Osteoblast (primary cell): ENCODE measurements around the gene SRRD. TPM values are rescaled to one million over a fixed set of nuclear protein-coding genes. Genes with fewer than 3 reads are reported as not detected.

Source experiments
- DNase-seq: peaks from one replicate; pipeline ENCODE4 v3.0.0; 2011; ENCODE audit warnings: low spot score, mixed read lengths; ENCODE audit not compliant: insufficient read length; ENCODE audit errors: missing footprints
- H2AFZ ChIP-seq: 2 replicates; pipeline ENCODE4 v1.6.0; 2011; ENCODE audit warnings: mild to moderate bottlenecking, low read length
- H3K27ac ChIP-seq: 2 replicates; pipeline ENCODE4 v1.5.1; 2011; ENCODE audit warnings: mild to moderate bottlenecking, low read depth, low read length, moderate library complexity
- H3K27me3 ChIP-seq: 2 replicates; pipeline ENCODE4 v1.6.0; 2012; ENCODE audit warnings: mild to moderate bottlenecking, control low read depth, inconsistent platforms, low read length, moderate library complexity; ENCODE audit not compliant: insufficient read depth
- H3K36me3 ChIP-seq: 2 replicates; pipeline ENCODE4 v1.5.1; 2011; ENCODE audit warnings: mild to moderate bottlenecking, low read length, control low read depth, moderate library complexity; ENCODE audit not compliant: insufficient read depth
- H3K4me1 ChIP-seq: 2 replicates; pipeline ENCODE4 v1.5.1; 2011; ENCODE audit warnings: mild to moderate bottlenecking, low read length, control low read depth, moderate library complexity; ENCODE audit not compliant: insufficient read depth
- H3K4me2 ChIP-seq: 2 replicates; pipeline ENCODE4 v1.6.0; 2011; ENCODE audit warnings: mild to moderate bottlenecking, low read length; ENCODE audit not compliant: insufficient read depth
- H3K4me3 ChIP-seq: fragments of 200-600 bp; sonication (generic); 3 replicates; pipeline ENCODE4 v1.5.1; 2012; ENCODE audit warnings: mild to moderate bottlenecking, low read length, inconsistent platforms; ENCODE audit not compliant: insufficient read depth
- H3K79me2 ChIP-seq: 2 replicates; pipeline ENCODE4 v1.6.0; 2012; ENCODE audit warnings: mild to moderate bottlenecking, low read length, control low read depth, inconsistent platforms; ENCODE audit not compliant: insufficient read depth
- H3K9me3 ChIP-seq: 2 replicates; pipeline ENCODE4 v1.5.1; 2011; ENCODE audit warnings: low read depth, low read length, control low read depth
- H4K20me1 ChIP-seq: 2 replicates; pipeline ENCODE4 v1.6.0; 2012; ENCODE audit warnings: mild to moderate bottlenecking, low read length, control low read depth; ENCODE audit not compliant: insufficient read depth
- total RNA-seq: library from RNA; depleted of rRNA; stranded (reverse); fragments of >200 nt; gene quantifications from 2 replicates; pipeline ENCODE4 v1.2.3, GENCODE V29; 2012
- TF ChIP-seq, protein P1 (sequence below): IDR thresholded peaks from 2 replicates; pipeline ENCODE4 v1.5.1; 2011; ENCODE audit warnings: mild to moderate bottlenecking, low read depth, low read length, moderate library complexity; ENCODE audit errors: extremely low read depth

Gene SRRD
- total RNA-seq, 1 donor, result 11.2 TPM

DNA sequence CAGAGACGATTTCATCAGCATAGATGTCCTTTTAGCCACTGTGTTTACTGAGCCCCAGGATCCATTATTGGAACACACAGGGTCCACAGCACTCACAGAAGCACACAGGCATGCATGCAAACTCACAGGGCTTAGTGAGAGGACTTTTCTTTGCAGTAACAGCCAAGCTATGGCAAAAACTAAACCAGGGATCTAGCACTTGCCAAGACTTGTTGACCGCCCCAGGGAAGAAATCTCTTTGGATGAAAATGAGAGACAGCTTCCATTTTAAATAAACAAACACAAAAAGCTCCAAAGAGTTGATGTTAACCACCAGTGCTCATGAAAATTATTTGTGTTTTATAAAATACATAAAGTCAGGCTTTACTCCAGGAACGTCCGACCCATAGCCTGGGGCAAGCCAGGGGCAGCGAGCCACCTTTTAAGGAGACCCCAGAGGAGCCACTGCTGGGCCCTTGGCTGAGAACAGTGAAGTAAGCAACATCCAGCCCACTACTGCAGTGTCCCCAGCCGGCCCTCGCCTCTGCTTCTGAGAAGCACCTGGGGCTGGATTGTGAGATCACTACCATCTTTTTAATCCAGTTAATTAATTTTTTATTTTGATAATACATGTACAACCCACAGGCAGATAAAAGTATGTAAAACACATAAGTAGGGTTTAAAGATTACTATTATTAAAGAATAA lies 50.6 kb downstream of the SRRD start:
- H4K20me1 ChIP-seq, result peaks cover 7% of the 10 kb centered on the region
- no peak overlapping the region for H2AFZ ChIP-seq
- peaks cover 71% of the 10 kb centered on the region for H3K36me3 ChIP-seq
- no peak overlapping the region for H3K4me2 ChIP-seq
- H3K27ac ChIP-seq, result peak overlapping the region; percentile 19
- peaks cover 15% of the 10 kb centered on the region for H3K4me1 ChIP-seq
- no peak for DNase-seq
- H3K9me3 ChIP-seq, result no peaks in the 10 kb centered on the region
- H3K27me3 ChIP-seq, result no peaks in the 10 kb centered on the region
- H3K4me3 ChIP-seq, result no peak overlapping the region
- TF ChIP-seq, protein P1, sequence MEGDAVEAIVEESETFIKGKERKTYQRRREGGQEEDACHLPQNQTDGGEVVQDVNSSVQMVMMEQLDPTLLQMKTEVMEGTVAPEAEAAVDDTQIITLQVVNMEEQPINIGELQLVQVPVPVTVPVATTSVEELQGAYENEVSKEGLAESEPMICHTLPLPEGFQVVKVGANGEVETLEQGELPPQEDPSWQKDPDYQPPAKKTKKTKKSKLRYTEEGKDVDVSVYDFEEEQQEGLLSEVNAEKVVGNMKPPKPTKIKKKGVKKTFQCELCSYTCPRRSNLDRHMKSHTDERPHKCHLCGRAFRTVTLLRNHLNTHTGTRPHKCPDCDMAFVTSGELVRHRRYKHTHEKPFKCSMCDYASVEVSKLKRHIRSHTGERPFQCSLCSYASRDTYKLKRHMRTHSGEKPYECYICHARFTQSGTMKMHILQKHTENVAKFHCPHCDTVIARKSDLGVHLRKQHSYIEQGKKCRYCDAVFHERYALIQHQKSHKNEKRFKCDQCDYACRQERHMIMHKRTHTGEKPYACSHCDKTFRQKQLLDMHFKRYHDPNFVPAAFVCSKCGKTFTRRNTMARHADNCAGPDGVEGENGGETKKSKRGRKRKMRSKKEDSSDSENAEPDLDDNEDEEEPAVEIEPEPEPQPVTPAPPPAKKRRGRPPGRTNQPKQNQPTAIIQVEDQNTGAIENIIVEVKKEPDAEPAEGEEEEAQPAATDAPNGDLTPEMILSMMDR, result no peak
- H3K79me2 ChIP-seq, result peaks cover 33% of the 10 kb centered on the region

- H2AFZ ChIP-seq, result no peak overlapping the region
- H3K27ac ChIP-seq, result no peak overlapping the region
- TF ChIP-seq, protein P1, result no peak
- no peaks in the 10 kb centered on the region for H3K9me3 ChIP-seq
- peaks cover 37% of the 10 kb centered on the region for H3K79me2 ChIP-seq
- H4K20me1 ChIP-seq, result peaks cover 7% of the 10 kb centered on the region
- H3K36me3 ChIP-seq, result peaks cover 71% of the 10 kb centered on the region
- no peak overlapping the region for H3K4me2 ChIP-seq
- no peak overlapping the region for H3K4me3 ChIP-seq
- peaks cover 8% of the 10 kb centered on the region for H3K4me1 ChIP-seq
- no peak for DNase-seq
- H3K27me3 ChIP-seq, result no peaks in the 10 kb centered on the region
Observed at GRCh38 chr22:26534874-26535602, 51.4 kb downstream of the SRRD start.

GRCh38 chr22:26535603-26535908 lies 51.9 kb downstream of the SRRD start:
- DNase-seq, result no peak
- Histone ChIP-seq H3K27ac (no peak overlapping the region), H3K4me2 (no peak overlapping the region), H3K4me1 (peaks cover 7% of the 10 kb centered on the region), H4K20me1 (peaks cover 10% of the 10 kb centered on the region), H3K36me3 (peaks cover 71% of the 10 kb centered on the region), H3K4me3 (no peak overlapping the region), H3K27me3 (no peaks in the 10 kb centered on the region), H2AFZ (no peak overlapping the region), H3K79me2 (peaks cover 42% of the 10 kb centered on the region), H3K9me3 (no peaks in the 10 kb centered on the region)
- TF ChIP-seq, protein P1, result no peak

- TF ChIP-seq, protein P1, result no peak
- Histone ChIP-seq H2AFZ (no peak overlapping the region), H3K79me2 (peaks cover 49% of the 10 kb centered on the region), H3K36me3 (peaks cover 73% of the 10 kb centered on the region), H4K20me1 (peaks cover 11% of the 10 kb centered on the region), H3K9me3 (no peaks in the 10 kb centered on the region), H3K27me3 (no peaks in the 10 kb centered on the region), H3K4me2 (no peak overlapping the region), H3K4me3 (no peak overlapping the region), H3K27ac (no peak overlapping the region), H3K4me1 (peaks cover 7% of the 10 kb centered on the region)
- no peak for DNase-seq
Observed at GRCh38 chr22:26536056-26536761, 52.5 kb downstream of the SRRD start.
